ENCODE data around the gene USHBP1.
"Not testable (repeated sequence)": the region's sequence is repeated elsewhere in the genome, so short reads cannot be mapped to it uniquely, and the experiment has no call there.

USHBP1 gene

DNA sequence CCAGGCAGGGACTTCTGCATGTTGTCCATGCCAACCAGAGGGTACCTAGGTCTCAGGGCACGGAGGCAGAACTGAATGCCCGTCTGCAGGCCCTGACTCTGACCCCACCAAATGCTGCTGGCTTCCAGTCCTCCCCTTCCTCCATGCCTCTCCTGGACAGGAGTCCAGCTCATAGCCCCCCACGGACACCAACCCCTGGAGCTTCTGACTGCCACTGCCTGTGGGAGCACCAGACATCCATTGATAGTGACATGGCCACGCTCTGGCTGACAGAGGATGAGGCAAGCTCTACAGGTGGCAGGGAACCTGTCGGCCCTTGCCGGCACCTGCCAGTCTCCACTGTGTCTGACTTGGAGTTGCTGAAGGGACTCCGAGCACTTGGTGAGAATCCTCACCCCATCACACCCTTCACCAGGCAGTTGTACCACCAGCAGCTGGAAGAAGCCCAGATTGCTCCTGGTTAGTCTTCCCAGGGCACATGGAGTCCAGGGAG lies 19.0 kb upstream of the USHBP1 start:
- no peak overlapping the region for H3K4me3 ChIP-seq (ENCODE audit: low read depth, low read length)
- TF ChIP-seq CTCF (IDR thresholded peaks at IDR 0.05; ENCODE audit: borderline replicate concordance, insufficient read depth, low read depth, low read length): no peak

- H3K4me3 ChIP-seq (ENCODE audit: low read depth, low read length): peak overlapping the region; percentile 70
- peak; percentile 94 for TF ChIP-seq CTCF (IDR thresholded peaks at IDR 0.05; ENCODE audit: borderline replicate concordance, insufficient read depth, low read depth, low read length)
Measured at GRCh38 chr19:17282488-17283125, 18.1 kb upstream of the USHBP1 start.

GRCh38 chr19:17281391-17282304 lies 17.1 kb upstream of the USHBP1 start, which contains the start of gene ANKLE1:
TSS of gene ANKLE1 (plus strand) at chr19:17281901. CDS start at chr19:17281921, 20 bp downstream.
- H3K4me3 ChIP-seq (ENCODE audit: low read depth, low read length): peak within 1 kb of the TSS; percentile 70
- no peak for TF ChIP-seq CTCF (IDR thresholded peaks at IDR 0.05; ENCODE audit: borderline replicate concordance, insufficient read depth, low read depth, low read length)

GRCh38 chr19:17279436-17279835 lies 14.9 kb upstream of the USHBP1 start:
- no peak overlapping the region for H3K4me3 ChIP-seq (ENCODE audit: low read depth, low read length)
- no peak for TF ChIP-seq CTCF (IDR thresholded peaks at IDR 0.05; ENCODE audit: borderline replicate concordance, insufficient read depth, low read depth, low read length)

DNA sequence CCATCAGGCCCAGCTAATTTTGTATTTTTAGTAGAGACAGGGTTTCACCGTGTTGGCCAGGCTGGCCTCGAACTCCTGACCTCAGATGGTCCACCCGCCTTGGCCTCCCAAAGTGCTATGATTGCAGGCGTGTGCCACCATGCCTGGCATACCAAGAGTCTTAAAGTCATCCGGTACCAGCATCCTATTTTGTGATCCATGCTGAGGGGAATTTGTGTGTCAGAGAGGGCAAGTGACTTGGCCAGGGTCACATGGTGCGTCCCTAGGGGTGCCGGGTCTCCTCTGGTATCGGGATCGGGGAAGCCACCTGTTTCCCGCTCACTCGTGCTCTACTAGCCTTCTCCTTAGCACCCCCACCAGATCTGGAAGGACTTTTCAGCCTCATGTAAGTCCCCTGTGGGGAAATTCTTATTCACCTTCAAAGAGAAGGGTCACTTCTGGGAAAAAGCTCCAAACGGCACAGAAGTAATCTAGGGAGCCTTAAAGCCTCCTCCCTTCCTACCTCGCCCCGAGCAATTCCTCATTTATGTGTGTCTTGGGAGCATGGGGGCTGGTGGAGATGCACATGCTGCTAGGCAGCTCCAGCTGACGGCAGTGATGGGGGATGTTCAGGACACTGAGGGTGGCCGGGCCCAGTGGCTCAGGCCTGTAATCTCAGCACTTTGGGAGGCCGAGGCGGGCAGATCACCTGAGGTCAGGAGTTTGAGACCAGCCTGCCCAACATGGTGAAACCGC lies 11.1 kb upstream of the USHBP1 start:
- TF ChIP-seq CTCF (IDR thresholded peaks at IDR 0.05; ENCODE audit: borderline replicate concordance, insufficient read depth, low read depth, low read length): no peak
- no peak overlapping the region for H3K4me3 ChIP-seq (ENCODE audit: low read depth, low read length)

- H3K4me3 ChIP-seq (ENCODE audit: low read depth, low read length): not testable (repeated sequence)
Measured at GRCh38 chr19:17274892-17275291, 10.3 kb upstream of the USHBP1 start.

GRCh38 chr19:17268754-17269153 lies 4.2 kb upstream of the USHBP1 start:
- H3K4me3 ChIP-seq (ENCODE audit: low read depth, low read length): no peak overlapping the region
- TF ChIP-seq CTCF (IDR thresholded peaks at IDR 0.05; ENCODE audit: borderline replicate concordance, insufficient read depth, low read depth, low read length): no peak

Data from GM12875 (cell line).